ENCODE results near the gene PANX1. TPM values are rescaled to one million over a fixed set of nuclear protein-coding genes. Genes with fewer than 3 reads are reported as not detected.

Gene PANX1
- total RNA-seq, 1 donor from 2014 or later = 19.9 TPM

DNA sequence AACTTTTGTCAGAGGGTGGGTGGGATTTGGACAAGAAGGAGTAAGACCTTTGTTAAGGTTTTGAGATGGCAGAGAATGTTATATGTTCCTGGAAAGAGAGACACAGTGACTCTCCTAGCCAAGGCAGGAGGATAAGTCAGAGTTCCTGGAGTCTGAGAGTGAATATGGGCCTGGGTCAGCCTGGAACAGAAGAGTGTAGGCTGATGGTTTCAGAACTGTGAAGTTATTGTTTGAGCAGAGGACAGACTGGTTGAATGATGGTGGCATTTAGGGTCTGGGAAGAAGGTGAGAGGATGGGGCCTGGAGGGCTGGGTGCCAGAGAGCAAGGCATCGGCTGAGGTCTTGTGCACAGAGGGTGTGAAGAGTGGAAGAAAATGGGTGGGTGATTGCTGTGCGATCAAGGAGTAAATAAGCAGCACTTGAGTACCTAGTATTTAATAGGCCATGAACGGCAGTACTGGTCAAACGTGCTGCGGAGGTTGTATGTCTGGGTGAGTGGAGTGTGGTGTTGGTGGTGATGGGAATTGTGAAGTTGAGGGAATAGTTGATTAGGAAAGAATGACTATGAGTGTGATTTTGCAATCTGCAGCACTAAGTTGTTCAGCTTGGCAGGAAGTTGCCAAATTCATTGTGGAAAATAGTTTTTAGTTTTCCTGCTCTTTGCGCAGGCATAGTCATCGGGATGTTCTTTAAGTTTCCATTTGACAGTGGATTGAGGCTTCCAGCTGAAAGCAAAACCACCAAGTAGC, 1.8 kb downstream of the PANX1 start:
- Histone ChIP-seq H3K27ac (replicated peaks) (peak overlapping the region; percentile 96), H3K4me3 (peak overlapping the region; percentile 94), H3K27me3 (ENCODE audit: low read depth) (no peaks in the 10 kb centered on the region), H3K4me1 (peaks cover 80% of the 10 kb centered on the region), H3K36me3 (no peaks in the 10 kb centered on the region), H3K9me3 (replicated peaks) (no peaks in the 10 kb centered on the region)
- TF ChIP-seq, protein P1, sequence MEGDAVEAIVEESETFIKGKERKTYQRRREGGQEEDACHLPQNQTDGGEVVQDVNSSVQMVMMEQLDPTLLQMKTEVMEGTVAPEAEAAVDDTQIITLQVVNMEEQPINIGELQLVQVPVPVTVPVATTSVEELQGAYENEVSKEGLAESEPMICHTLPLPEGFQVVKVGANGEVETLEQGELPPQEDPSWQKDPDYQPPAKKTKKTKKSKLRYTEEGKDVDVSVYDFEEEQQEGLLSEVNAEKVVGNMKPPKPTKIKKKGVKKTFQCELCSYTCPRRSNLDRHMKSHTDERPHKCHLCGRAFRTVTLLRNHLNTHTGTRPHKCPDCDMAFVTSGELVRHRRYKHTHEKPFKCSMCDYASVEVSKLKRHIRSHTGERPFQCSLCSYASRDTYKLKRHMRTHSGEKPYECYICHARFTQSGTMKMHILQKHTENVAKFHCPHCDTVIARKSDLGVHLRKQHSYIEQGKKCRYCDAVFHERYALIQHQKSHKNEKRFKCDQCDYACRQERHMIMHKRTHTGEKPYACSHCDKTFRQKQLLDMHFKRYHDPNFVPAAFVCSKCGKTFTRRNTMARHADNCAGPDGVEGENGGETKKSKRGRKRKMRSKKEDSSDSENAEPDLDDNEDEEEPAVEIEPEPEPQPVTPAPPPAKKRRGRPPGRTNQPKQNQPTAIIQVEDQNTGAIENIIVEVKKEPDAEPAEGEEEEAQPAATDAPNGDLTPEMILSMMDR (IDR thresholded peaks at IDR 0.05; ENCODE audit: borderline replicate concordance) = no peak
- DNase-seq = no peak
- intact Hi-C loops (cut with micrococcal nuclease) = no loop called here

DNA sequence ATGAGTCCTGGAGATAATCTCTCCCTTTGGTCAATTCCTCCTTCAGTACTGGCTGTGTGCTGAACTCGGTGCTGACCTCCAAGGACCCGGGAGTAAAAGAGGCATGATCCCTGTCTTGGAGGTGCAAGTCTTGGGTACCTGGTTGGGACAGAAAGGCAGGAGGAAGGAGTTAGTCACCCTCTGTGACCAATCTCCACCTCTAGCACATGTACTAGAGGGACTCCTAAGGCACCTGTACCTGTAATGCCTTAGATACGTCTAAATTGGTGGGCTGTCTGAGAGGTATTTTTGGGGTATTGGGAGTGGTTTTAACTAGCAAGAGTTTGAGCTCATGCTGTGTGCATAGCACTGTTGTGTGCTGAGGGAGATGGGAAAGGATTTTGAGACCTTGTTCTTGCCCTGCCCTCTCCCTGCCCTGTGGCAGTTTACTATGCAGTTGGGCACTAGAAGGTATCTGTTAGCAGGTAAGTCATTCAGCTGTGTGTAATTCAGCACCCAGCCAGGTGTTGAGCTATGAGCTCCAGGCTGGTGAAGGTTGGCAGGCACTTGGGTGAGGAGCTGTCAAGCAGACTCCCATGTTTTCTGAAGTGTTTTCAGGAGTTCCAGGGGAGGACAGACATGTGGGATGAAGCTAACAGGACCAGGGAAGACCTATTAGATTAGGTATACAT, 2.5 kb downstream of the PANX1 start:
- DNase-seq = no peak
- Histone ChIP-seq H3K27me3 (ENCODE audit: low read depth) (no peaks in the 10 kb centered on the region), H3K27ac (replicated peaks) (peak overlapping the region; percentile 96), H3K36me3 (no peaks in the 10 kb centered on the region), H3K4me1 (peaks cover 87% of the 10 kb centered on the region), H3K4me3 (peak overlapping the region; percentile 94), H3K9me3 (replicated peaks) (no peaks in the 10 kb centered on the region)
- TF ChIP-seq, protein P1 (IDR thresholded peaks at IDR 0.05; ENCODE audit: borderline replicate concordance) = no peak
- intact Hi-C loops (cut with micrococcal nuclease) = no loop called here

DNA sequence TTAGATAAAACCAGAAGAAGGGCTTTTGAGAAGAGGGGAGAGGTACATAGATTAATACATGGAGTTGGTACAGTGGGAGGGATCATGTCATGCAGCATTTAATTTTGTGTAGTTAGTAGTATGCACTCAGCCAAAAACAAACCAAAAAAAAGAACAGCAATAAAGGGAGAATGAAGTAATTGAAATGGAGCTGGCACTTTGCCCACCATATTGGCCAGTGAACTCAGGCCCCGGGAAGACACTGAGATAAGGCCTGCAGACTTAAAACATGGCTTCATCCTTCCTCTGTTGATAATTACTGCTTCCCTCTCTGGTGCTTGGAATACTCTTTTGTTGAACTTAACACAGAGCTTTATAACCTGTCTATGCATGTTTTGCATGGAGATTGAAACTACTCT, 3.1 kb downstream of the PANX1 start:
- H3K4me3 ChIP-seq = peak overlapping the region; percentile 94
- peak overlapping the region; percentile 96 for H3K27ac ChIP-seq (replicated peaks)

DNA sequence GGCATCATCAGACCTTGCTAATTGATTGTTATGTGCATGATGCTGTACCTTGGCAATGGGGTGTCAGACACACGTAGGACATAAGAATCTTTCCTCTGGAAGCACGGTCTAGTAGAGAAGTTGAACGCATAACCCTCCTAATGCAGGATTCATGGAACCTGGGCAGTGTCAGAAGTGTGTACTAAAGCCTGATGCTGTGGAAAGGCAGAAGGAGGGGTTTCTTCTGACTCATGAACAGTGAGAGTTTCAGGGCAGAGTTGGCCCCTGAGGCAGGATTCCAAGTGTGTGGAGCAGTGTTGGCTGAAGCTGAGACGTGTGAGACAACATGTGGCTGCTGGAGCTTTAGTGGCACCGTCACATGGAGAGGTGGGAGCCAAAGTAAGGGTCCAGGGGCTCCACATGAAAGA, 3.5 kb downstream of the PANX1 start:
- Histone ChIP-seq H3K4me3 (no peak overlapping the region), H3K4me1 (peaks cover 92% of the 10 kb centered on the region), H3K9me3 (replicated peaks) (no peaks in the 10 kb centered on the region), H3K27me3 (ENCODE audit: low read depth) (no peaks in the 10 kb centered on the region), H3K27ac (replicated peaks) (peak overlapping the region; percentile 96), H3K36me3 (no peaks in the 10 kb centered on the region)
- DNase-seq = no peak
- TF ChIP-seq, protein P1 (IDR thresholded peaks at IDR 0.05; ENCODE audit: borderline replicate concordance) = no peak
- intact Hi-C loops (cut with micrococcal nuclease) = no loop called here

More for the DNA sequence above, 3.1 kb downstream of the PANX1 start:
- TF ChIP-seq, protein P1 (IDR thresholded peaks at IDR 0.05; ENCODE audit: borderline replicate concordance) = no peak
- DNase-seq = no peak
- Histone ChIP-seq H3K9me3 (replicated peaks) (no peaks in the 10 kb centered on the region), H3K27me3 (ENCODE audit: low read depth) (no peaks in the 10 kb centered on the region), H3K36me3 (no peaks in the 10 kb centered on the region), H3K4me1 (peaks cover 91% of the 10 kb centered on the region)
- intact Hi-C loops (cut with micrococcal nuclease) = no loop called here

DNA sequence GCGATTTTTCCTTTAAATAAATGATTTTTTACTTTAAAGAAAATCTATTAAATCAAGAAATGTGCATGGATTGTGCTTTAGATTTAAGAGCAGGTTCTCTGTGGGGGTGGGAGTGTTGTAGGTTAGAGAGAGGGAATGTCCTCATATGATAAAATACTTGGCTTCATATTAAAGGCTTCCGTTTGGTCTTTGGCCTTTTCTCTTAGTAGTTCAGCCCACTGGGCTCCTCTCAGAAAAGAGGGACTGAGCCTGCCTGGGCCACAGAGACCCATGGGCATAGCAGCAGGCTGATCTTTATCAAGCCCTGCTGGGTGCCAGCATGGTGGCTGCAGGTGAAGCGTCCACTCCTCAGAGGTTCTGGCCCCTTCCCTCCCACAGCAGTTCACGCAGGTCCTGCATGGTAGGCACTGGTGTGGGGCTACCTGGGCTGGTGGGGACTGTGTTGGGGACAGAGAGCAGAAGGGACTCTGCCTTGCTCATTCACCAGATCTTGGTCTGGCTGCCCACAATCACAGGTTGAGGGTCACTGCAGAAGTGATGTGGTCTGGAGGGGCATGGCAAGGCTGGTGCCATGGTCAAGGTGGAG, 4.3 kb downstream of the PANX1 start:
- H3K27ac ChIP-seq (replicated peaks) = peak overlapping the region; percentile 96
- intact Hi-C loops (cut with micrococcal nuclease) = no loop called here

More for the DNA sequence above, 4.3 kb downstream of the PANX1 start:
- no peak for DNase-seq
- TF ChIP-seq, protein P1 (IDR thresholded peaks at IDR 0.05; ENCODE audit: borderline replicate concordance) = no peak
- no peaks in the 10 kb centered on the region for H3K27me3 ChIP-seq (ENCODE audit: low read depth)
- H3K4me1 ChIP-seq = peaks cover 89% of the 10 kb centered on the region
- no peaks in the 10 kb centered on the region for H3K9me3 ChIP-seq (replicated peaks)
- no peaks in the 10 kb centered on the region for H3K36me3 ChIP-seq
- no peak overlapping the region for H3K4me3 ChIP-seq

Data from left ventricle myocardium inferior (tissue), 1 donor.